Osteoblast (primary cell): ENCODE measurements around the gene PTPN22. TPM values are rescaled to one million over a fixed set of nuclear protein-coding genes. Genes with fewer than 3 reads are reported as not detected.

Experiments
- DNase-seq: peaks from one replicate; pipeline ENCODE4 v3.0.0; 2011; ENCODE audit warnings: low spot score, mixed read lengths; ENCODE audit not compliant: insufficient read length; ENCODE audit errors: missing footprints
- H2AFZ ChIP-seq: 2 replicates; pipeline ENCODE4 v1.6.0; 2011; ENCODE audit warnings: mild to moderate bottlenecking, low read length
- H3K27ac ChIP-seq: 2 replicates; pipeline ENCODE4 v1.5.1; 2011; ENCODE audit warnings: mild to moderate bottlenecking, low read depth, low read length, moderate library complexity
- H3K27me3 ChIP-seq: 2 replicates; pipeline ENCODE4 v1.6.0; 2012; ENCODE audit warnings: mild to moderate bottlenecking, control low read depth, inconsistent platforms, low read length, moderate library complexity; ENCODE audit not compliant: insufficient read depth
- H3K36me3 ChIP-seq: 2 replicates; pipeline ENCODE4 v1.5.1; 2011; ENCODE audit warnings: mild to moderate bottlenecking, low read length, control low read depth, moderate library complexity; ENCODE audit not compliant: insufficient read depth
- H3K4me1 ChIP-seq: 2 replicates; pipeline ENCODE4 v1.5.1; 2011; ENCODE audit warnings: mild to moderate bottlenecking, low read length, control low read depth, moderate library complexity; ENCODE audit not compliant: insufficient read depth
- H3K4me2 ChIP-seq: 2 replicates; pipeline ENCODE4 v1.6.0; 2011; ENCODE audit warnings: mild to moderate bottlenecking, low read length; ENCODE audit not compliant: insufficient read depth
- H3K4me3 ChIP-seq: fragments of 200-600 bp; sonication (generic); 3 replicates; pipeline ENCODE4 v1.5.1; 2012; ENCODE audit warnings: mild to moderate bottlenecking, low read length, inconsistent platforms; ENCODE audit not compliant: insufficient read depth
- H3K79me2 ChIP-seq: 2 replicates; pipeline ENCODE4 v1.6.0; 2012; ENCODE audit warnings: mild to moderate bottlenecking, low read length, control low read depth, inconsistent platforms; ENCODE audit not compliant: insufficient read depth
- H3K9me3 ChIP-seq: 2 replicates; pipeline ENCODE4 v1.5.1; 2011; ENCODE audit warnings: low read depth, low read length, control low read depth
- H4K20me1 ChIP-seq: 2 replicates; pipeline ENCODE4 v1.6.0; 2012; ENCODE audit warnings: mild to moderate bottlenecking, low read length, control low read depth; ENCODE audit not compliant: insufficient read depth
- total RNA-seq: library from RNA; depleted of rRNA; stranded (reverse); fragments of >200 nt; gene quantifications from 2 replicates; pipeline ENCODE4 v1.2.3, GENCODE V29; 2012
- TF ChIP-seq, protein P1 (sequence below): IDR thresholded peaks from 2 replicates; pipeline ENCODE4 v1.5.1; 2011; ENCODE audit warnings: mild to moderate bottlenecking, low read depth, low read length, moderate library complexity; ENCODE audit errors: extremely low read depth

PTPN22 gene
- total RNA-seq, 1 donor: 1.1 TPM

DNA sequence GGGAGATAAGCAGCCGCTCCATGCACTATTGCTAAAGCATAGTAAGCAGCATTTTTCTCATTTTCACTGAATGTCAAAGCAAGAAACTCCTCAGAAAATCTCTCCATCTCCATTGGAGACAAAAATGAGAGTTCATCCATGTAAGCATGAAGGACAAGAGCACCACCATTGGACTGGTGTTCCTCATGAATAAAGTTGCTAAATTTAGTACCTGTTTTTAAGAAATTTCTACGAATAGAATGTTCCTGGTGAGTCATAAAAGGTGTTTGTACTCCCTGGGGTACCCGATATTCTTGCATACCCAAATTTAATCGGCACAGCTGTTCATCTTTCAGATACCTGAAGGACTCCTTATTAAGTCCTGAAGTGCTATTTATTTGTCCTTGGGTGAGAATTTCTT, 74.0 kb downstream of the PTPN22 start:
- Histone ChIP-seq H2AFZ (no peak overlapping the region), H3K4me2 (no peak overlapping the region), H3K27me3 (no peaks in the 10 kb centered on the region), H4K20me1 (no peaks in the 10 kb centered on the region), H3K4me1 (no peaks in the 10 kb centered on the region), H3K36me3 (peaks cover 12% of the 10 kb centered on the region), H3K9me3 (no peaks in the 10 kb centered on the region), H3K27ac (no peak overlapping the region), H3K79me2 (peaks cover 64% of the 10 kb centered on the region), H3K4me3 (no peak overlapping the region)
- DNase-seq: no peak
- TF ChIP-seq, protein P1, sequence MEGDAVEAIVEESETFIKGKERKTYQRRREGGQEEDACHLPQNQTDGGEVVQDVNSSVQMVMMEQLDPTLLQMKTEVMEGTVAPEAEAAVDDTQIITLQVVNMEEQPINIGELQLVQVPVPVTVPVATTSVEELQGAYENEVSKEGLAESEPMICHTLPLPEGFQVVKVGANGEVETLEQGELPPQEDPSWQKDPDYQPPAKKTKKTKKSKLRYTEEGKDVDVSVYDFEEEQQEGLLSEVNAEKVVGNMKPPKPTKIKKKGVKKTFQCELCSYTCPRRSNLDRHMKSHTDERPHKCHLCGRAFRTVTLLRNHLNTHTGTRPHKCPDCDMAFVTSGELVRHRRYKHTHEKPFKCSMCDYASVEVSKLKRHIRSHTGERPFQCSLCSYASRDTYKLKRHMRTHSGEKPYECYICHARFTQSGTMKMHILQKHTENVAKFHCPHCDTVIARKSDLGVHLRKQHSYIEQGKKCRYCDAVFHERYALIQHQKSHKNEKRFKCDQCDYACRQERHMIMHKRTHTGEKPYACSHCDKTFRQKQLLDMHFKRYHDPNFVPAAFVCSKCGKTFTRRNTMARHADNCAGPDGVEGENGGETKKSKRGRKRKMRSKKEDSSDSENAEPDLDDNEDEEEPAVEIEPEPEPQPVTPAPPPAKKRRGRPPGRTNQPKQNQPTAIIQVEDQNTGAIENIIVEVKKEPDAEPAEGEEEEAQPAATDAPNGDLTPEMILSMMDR: no peak

DNA sequence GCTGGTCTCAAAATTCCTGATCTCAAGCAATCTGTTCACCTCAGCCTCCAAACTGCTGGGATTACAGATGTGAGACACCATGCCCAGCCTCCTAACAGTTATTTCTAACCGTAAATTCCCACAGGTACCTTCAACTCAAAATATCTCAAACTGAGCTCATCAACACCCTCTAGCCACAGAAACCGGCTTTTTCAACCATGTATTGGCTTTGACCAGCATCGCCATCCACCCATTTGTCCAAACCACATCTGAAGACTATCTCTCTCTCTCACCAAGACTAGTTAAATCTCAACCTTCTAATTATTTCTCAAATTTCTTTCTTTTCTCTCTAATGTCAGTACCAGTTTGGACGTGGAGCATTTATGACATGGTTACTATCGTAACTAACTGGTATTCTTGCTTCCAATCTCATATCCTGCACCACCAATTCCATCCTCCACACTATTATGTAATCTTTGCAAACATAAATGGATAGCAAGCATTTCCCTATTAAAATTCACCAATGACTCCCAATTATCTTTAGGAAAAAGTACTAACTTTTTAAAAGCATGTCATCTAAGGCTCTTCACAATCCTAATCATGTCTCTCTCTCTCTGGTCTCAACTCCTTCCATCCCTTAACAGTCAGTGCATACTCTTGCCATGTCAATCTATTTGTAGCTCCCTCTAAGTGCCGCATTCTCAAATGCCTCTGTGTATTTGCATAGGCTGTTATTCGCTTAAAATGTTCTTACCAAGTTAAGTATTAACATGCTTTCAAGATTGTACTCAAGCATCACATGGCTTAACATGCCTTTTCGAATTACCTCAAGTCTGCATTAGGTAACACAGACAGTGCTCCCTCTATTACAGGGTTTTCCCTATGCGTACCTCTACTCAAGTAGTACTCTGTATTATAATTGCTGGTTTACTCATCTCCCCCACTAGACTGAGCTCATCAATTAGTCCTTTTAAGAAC, 77.4 kb downstream of the PTPN22 start:
- Histone ChIP-seq H3K9me3 (no peaks in the 10 kb centered on the region), H2AFZ (no peak overlapping the region), H3K27me3 (no peaks in the 10 kb centered on the region), H3K4me2 (no peak overlapping the region), H3K4me3 (no peak overlapping the region), H3K4me1 (no peaks in the 10 kb centered on the region), H3K36me3 (peaks cover 12% of the 10 kb centered on the region), H4K20me1 (no peaks in the 10 kb centered on the region), H3K27ac (no peak overlapping the region), H3K79me2 (peaks cover 42% of the 10 kb centered on the region)
- TF ChIP-seq, protein P1: no peak
- DNase-seq: no peak

DNA sequence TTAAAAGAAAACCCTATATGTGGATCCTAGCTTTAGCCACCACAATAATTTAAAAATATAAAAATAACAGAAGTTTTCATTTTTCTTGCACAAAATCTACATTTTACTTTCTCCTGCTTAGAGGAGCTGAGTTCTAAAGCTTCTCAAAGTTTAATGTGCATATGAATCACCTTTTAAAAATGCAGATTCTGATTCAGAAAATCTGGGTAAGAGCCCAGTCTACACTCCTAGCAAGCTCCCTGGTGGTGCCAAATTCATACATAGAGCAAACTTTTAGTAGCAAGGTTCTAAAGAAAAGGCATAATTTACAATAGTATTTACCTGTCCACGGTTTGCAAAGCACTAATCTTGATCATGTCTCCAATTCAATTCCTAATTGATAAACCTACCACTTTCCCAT, 78.5 kb downstream of the PTPN22 start:
- no peaks in the 10 kb centered on the region for H4K20me1 ChIP-seq
- H3K4me1 ChIP-seq: no peaks in the 10 kb centered on the region
- H3K27ac ChIP-seq: no peak overlapping the region
- peaks cover 12% of the 10 kb centered on the region for H3K36me3 ChIP-seq
- DNase-seq: no peak
- peaks cover 41% of the 10 kb centered on the region for H3K79me2 ChIP-seq
- H3K4me2 ChIP-seq: no peak overlapping the region
- H2AFZ ChIP-seq: no peak overlapping the region
- H3K4me3 ChIP-seq: no peak overlapping the region
- H3K9me3 ChIP-seq: no peaks in the 10 kb centered on the region
- TF ChIP-seq, protein P1: no peak
- no peaks in the 10 kb centered on the region for H3K27me3 ChIP-seq

DNA sequence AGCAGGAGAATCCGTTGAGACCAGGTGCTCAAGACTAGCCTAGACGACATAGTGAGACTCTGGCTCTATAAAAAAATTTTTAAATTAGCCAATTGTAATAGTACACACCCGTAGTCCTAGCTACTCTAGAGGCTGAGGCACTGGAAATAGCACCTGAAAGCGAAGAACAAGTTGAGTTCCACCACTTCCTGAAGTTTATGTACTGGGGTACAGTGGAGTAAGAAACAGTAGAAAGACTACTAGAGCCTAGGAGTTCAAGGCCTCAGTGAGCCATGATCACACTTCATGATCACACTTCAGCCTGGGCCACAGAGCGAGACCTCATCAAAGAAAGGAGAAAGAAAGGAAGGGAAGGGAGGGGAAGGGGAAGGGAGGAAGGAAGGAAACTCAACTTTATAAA, 79.0 kb downstream of the PTPN22 start:
- DNase-seq: no peak
- H3K4me3 ChIP-seq: no peak overlapping the region
- H3K79me2 ChIP-seq: peaks cover 39% of the 10 kb centered on the region
- H3K27me3 ChIP-seq: no peaks in the 10 kb centered on the region
- H4K20me1 ChIP-seq: no peaks in the 10 kb centered on the region
- H2AFZ ChIP-seq: no peak overlapping the region
- H3K36me3 ChIP-seq: peaks cover 10% of the 10 kb centered on the region
- H3K9me3 ChIP-seq: no peaks in the 10 kb centered on the region
- H3K4me1 ChIP-seq: no peaks in the 10 kb centered on the region
- H3K4me2 ChIP-seq: no peak overlapping the region
- no peak overlapping the region for H3K27ac ChIP-seq
- TF ChIP-seq, protein P1: no peak
